T1000 (cell line): ENCODE results near the gene DENND6A.
"Not testable (repeated sequence)": the region's sequence is repeated elsewhere in the genome, so short reads cannot be mapped to it uniquely, and the experiment has no call there.

Experiments
- DNase-seq: peaks from one replicate; lab custom pipeline; 2025; ENCODE audit warnings: mixed read lengths; lab: John Stamatoyannopoulos, UW

The DENND6A gene

DNA sequence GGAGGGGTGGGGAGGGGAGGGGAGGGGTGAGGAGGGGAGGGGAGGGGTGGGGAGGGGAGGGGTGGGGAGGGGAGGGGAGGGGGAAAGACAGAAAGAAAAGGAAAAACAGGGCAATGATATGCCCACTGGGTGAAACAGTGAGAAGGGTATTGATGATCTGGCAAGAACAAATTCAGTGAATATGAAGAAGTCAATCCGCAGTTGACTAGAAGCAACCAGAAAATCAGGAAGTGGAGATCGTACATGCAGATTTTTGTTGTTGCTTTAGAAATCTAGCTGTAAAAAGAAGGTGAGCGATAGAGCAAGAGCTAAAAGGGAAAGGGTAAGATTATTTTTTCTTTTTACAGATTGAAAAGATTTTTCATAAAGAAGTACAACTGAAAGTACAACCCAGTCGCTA lies 48.1 kb downstream of the DENND6A start:
- DNase-seq = no peak

DNA sequence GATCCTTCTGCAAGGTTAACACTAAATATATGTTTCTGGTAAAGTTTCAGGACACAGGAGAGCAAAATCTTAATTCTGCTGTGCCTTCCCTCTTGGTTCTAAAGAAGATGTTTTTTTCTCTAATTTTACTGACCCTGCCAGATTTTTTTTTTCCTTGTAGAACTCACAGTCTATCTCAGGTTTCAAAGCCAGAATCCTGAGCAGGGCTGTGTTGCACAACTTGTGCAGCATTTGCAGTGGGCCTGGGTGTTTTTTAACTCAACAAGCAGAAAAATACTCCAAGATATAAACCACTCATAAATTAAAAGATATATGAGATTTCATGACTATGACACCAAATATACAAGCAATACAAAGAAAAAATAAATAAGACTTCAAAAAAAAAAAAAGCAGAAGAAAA lies 55.5 kb downstream of the DENND6A start:
- no peak for DNase-seq

DNA sequence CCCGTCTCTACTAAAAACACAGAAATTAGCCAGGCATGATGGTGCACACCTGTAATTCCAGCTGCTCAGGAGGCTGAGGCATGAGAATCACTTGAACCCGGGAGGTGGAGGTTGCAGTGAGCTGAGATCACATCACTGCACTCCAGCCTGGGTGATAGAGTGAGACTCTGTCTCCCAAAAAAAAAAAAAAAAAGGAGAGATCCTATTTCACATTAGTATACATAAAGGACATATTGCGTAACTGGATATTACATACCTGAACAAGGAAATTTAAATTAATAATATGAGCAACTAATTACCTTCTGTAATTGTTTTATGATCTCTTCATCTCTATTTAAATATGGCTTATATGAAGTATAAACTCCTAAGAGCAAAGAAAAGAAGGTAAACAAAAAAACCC lies 58.6 kb downstream of the DENND6A start:
- not testable (repeated sequence) for DNase-seq

DNA sequence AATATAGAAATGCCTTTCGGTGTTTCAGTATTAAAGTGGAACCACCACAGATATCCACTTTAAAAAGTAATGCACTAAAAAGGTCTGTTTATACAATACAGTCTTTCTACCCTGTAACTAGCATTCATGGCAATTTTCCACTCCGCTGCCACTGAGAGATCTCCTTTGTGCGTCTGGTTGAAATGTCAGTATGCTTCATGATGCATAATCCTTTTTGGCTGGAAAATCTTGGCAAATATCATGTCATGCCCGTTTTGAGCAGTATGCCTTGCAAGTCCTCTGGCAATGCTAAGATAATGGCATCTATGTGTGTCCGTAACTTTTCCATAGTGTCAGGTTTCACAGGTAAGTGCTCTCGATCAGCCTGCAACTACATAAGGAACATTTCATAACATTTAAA lies 64.9 kb downstream of the DENND6A start:
- DNase-seq = no peak

DNA sequence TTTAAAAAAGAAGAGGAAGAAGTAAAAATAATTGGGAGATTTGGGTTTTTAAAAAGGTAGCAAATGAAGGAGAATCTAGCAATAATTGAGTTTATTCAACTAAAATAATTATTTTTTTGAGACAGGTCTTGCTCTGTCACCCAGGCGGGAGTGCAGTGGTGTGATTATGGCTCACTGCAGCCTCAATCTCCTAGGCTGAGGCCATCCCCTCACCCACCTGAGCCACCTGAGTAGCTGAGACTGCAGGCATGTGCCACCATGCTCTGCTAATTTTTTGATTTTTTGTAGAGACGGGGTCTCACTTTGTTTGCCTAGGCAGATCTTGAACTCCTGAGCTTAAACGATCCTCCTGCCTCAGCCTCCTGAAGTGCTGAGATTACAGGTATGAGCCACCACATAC lies 68.1 kb downstream of the DENND6A start:
- DNase-seq = no peak

DNA sequence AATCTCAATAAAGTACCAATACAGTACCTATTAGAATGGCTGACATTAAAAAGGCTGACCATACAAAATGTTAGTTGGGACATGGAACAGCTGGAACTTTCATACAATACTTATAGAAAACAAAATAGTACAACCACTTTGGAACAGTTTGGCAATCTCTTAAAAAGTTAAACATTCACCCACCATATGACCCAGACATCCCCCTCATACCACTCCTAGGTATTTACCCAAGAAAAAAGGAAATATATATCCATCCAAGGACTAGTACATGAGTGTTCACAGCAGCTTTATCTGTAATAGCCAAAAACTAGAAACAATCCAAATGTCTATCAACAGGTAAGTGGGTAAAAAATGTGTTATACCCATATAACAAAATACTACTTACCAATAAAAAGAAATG lies 70.5 kb downstream of the DENND6A start:
- DNase-seq = no peak

DNA sequence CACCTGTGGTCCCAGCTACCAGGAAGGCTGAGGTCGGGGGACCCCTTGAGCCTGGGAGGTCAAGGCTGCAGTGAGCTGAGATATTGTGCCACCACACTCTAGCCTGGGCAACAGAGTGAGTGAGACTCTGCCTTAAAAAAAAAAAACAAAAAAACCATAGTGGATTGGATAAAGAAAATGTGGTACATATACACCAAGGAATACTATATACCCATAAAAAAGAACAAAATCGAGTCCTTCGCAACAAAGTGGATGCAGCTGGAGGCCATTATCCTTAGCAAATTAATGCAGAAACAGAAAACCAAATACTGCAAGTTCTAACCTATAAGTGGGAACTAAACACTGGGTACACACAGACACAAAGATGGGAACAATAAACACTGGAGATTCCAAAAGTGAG lies 75.1 kb downstream of the DENND6A start:
- no peak for DNase-seq

DNA sequence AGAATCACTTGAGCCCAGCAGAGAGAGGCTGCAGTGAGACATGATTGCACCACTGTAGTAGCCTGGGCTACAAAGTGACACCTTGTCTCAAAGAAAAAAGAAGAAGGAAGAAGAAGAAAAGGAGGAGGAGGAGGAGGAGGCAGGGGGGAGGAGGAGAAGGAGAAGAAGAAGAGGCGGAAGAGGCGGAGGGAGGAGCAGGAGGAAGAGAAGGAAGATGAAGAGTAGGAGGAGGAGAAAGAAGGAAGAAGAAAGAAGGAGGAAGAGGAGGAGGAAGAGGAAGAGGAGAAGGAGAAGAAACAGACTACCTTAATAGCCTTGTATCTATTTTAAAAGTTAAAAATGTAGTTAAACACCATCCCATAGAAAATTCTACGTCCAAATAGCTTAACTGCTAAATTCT lies 76.6 kb downstream of the DENND6A start:
- DNase-seq = no peak

DNA sequence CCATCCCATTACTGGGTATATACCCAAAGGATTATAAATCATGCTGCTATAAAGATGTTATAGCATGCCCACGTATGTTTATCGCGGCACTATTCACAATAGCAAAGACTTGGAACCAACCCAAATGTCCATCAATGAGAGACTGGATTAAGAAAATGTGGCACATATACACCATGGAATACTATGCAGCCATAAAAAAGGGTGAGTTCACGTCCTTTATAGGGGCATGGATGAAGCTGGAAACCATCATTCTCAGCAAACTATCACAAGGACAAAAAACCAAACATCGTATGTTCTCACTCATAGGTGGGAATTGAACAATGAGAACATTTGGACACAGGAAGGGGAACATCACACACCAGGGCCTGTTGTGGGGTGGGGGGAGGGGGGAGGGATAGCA lies 81.0 kb downstream of the DENND6A start:
- not testable (repeated sequence) for DNase-seq

DNA sequence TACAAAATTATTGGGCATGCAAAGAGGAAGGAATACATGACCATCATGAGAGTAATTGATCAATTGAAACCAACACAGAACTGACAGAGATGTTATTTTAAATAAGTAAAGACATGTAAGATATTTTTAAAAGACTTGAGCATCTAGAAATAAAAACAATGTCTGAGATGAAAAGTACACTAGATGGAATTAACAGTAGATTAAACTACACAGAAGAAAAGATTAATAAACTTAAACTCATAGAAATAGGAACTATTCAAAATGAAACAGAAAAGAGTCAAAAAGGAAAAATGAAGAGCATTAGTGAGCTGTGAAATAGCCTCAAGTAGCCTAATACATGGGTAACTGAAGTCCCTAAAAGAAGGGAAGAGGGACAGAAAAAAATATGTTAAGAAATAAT lies 87.2 kb downstream of the DENND6A start:
- no peak for DNase-seq

DNA sequence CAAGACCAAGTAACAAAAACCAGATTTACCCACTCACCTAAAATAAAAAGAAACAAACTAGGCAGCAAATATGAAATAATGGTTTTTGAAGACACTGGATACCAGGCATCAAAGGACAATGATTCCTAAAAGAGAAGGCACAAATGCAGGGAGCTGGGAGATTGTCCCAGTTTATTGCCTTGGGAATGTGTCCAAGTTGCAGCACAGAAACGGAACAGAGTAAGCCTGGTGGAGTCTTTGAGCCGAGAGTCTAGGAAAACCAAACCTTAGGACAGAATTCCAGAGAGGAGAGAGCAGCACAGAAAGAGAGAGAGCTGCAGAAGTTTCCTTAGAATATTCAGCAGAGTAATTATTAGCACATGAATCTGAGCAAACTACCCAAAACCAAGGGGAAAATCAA lies 87.9 kb downstream of the DENND6A start:
- DNase-seq = no peak

DNA sequence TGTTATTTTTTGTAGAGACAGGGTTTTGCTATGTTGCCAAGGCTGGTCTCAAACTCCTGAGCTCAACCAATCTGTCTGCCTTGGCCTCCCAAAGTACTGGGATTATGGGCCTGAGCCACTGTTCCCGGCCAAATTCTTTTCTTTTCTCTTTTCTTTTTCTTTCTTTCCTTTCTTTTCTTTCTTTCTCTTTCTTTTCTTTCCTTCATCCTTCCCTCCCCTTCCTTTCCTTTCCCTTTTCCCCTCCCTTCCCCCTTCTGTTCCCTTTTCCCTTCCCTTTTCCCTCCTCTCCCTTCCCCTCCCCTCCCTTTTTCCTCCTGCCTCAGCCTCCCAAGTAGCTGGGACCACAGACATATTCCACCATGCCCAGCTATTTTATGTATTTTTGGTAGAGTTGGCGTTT lies 92.7 kb downstream of the DENND6A start:
- DNase-seq = no peak

DNA sequence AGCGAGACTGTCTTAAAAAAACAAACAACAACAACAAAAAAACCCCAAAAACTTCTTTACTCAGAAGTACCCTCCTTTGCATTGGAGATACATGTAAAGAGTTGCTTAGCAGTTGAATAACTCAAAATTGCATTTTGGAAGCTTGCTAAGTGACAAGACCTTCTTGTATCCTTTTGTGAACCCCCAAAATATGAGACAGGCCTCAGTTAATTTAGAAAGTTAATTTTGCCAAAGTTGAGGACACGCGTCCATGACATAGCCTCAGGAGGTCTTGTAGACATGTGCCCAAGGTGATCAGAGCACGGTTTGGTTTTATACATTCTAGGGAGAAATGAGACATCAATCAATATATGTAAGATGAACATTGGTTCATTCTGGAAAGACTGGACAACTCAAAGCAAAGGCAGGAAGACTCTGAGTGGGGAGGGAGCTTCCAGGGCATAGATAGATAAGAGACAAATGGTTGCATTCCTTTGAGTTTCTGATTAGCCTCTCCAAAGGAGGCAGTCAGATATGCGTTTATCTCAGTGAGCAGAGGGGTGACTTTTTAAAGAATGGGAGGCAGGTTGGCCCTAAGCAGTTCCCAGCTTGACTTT lies 94.0 kb downstream of the DENND6A start:
- DNase-seq = no peak

DNA sequence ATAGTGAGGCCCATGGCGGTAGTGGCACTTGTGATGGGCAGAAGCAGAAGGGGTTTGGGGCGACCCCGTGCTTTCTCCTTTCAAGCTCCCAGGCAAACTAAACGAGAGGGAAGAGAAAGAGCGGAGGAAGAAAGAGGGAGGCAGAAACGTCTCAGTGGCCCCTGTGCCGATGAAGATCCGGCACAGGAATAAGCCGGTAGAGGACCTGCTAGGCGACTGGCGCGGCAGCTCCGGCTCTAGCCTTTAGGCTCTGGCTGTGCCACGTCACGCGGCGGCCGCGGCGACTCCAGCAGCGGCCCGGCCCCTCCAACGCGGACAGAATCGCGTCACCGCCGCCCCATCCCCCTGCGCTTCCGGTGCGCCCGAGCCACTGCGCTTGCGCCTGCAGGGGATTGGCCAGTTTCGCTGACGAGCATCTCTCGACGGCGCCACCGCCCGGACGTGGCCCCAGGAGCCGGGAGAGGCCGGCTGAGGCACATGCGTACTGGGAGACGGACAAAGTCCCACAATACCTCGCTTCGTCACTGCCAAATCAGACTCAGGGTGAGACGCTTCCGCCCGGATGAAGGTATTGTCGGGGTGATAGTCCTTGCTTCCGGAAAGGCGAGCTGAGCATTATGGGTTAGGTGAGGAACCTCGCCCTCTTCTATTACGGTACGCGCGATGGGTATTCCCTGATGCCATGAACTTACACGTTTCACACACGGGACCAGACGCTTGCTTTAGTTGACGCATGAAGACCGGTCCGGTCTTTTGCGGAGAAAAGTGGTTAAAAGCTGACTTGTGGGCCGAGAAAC lies 95.6 kb downstream of the DENND6A start, which contains the start of gene ARF4:
TSS of gene ARF4 (minus strand) at position 218 of the 797 bp plus-strand sequence. CDS start at position 14, 204 bp downstream.
- DNase-seq = peak; percentile 99

DNA sequence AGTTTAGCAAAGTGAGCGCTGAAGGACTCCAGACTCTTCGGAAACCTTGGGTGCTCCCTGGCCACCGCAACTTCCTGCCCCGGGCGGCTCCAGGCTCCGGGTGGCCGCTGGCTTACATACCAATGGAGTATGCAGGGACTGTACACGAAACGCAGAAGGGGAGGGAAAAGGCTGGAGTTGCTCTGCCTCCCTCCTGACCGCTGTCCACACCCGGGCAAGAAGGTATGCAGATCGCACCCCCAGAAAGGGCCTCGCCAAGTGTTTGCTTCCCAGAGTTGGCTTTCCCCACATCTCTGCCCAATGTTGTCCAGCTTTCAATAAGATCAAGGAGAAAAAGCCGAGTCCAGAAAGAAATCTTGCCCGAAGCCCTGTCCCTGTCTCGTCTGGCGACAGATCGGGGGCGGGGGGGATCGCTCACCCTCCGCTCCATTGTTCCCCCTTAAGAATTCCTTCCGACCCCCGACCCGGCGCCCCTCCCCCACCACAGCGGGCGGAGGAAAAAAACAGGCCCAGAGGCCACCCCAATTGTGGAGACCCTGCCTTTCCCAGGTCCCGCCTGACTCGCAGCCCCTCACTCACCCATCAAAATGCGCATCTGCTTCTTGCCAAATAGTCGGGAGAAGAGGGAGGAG lies 96.3 kb downstream of the DENND6A start:
- peak; percentile 70 for DNase-seq

DNA sequence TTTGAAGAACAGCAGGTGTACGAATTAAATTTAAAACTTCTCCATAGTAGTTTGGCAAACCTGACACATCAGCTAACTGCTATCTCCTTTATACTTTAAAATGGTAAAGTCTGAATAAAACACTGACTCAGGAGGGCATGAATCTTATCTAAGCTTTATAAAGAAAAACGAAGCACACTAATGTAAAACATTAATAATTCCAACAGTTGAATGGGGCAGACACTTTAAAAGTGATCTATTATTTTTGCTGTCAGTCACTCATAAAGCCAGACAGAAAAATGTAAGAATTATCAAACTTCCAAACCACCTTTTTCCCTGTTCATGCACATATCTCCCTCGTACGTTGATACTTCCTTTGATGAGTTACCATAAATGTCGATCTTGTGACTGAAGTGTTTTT lies 98.3 kb downstream of the DENND6A start:
- DNase-seq = no peak

DNA sequence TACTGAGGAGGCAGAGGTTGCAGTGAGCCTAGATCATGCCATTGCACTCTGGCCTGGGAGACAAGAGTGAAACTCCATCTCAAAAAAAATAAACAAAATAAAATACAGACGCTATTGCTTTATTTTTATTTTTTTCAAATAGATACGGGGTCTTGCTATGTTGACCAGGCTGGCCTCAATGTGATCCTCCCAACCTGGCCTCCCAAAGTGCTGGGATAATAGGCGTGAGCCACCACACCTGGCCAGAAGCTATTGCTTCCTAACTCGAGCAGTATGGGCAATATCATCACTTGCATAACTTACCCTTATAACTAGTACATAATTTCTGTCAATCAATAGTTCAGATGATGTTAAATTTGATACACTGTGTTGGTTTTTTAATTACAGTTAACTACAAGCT lies 98.7 kb downstream of the DENND6A start:
- DNase-seq = no peak

DNA sequence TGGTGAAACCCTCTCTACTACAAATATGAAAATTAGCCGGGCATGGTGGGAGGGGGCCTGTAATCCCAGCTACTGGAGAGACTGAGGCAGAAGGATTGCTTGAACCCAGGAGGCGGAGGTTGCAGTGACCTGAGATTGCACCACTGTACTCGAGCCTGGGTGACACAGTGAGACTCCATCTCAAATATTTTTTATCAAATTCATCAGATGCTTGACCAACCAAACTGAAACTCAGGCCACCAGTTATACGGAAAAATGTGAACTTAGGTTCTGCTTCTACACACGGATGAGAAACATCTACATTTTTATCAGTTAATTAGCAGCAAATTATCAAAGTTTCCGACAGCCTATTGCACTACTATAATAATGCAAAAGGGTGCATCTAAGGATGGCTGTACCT lies 100.6 kb downstream of the DENND6A start:
- no peak for DNase-seq

DNA sequence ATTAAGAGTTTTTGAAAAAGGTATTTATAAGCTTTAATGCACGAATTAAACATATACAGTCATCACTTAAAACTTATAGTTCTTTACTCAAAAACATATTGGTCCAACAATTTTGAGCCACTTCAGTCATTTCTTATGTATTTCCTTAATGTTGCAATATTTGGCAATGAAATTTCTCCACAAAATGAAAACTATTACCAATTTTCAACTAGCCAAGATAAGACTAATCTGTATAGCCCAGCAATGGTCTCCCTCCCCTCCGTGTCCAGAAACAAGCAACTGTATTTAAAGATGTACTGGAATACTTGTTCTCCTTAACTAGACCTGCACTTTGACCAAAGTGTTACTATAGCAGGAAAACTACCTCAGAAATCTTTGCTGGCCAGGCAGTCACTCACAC lies 105.0 kb downstream of the DENND6A start:
- DNase-seq = no peak

DNA sequence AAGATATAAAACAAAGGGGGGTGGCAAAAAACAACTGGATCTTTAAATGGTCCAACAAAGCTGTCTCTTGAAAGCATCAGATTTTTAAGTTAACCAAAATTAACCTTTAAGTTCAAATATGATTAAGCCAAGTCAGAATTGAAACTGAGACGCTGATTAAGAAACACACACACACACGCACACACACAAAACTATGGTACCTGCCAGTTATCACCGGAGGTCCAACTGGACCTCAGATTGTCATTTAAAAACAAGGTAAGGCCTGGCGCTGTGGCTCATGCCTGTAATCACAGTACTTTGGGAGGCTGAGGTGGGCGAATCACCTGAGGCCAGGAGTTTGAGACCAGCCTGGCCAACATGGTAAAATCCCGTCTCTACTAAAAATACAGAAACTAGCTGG lies 106.1 kb downstream of the DENND6A start:
- DNase-seq = no peak

DNA sequence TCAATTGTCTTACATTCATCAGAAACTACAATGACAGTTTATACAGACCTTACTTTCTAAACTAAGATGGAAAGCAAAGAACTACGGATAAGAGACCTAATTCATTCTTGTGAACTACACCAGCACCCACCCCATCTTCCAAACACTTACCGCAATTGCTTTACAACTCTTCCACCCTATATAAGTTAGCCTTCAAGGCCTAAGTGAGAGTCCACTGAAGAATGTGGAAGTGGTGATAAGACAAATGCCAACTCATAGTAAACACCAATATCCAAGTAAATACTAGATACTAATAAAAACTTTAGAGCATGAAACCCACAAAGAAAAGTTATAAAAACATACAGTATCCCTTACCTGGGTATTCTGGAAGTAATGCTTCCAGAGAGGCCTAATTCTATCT lies 109.3 kb downstream of the DENND6A start:
- no peak for DNase-seq

DNA sequence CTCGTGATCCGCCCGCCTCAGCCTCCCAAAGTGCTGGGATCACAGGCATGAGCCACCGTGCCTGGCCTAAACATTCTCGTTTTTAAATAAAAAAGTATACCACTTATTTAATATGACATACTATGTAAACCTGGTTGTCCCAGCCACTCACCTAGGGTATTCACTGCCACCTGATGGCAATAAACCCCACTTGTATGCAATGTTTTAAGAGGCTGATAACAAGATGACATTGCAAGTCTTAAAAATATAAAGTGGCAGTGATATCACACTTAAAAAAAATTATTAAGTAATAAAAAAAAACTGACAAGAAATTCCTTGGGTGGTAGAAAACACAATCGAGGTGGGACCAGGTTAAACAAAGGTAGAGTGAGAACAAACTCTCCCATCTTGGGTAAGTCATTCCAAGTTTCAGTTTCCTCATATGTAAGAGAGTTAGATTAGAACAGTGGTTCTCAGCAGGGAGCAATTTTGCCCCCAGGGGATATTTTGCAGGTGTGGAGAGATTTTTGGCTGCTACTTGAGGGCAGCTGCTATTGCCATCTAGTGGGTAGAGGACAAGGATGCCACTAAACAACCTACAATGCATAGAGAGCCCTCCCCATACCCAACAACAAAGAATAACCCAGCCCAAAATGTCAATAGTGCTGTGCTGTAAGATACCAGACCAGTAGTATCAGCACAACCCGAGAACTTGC lies 110.3 kb downstream of the DENND6A start:
- no peak for DNase-seq

DNA sequence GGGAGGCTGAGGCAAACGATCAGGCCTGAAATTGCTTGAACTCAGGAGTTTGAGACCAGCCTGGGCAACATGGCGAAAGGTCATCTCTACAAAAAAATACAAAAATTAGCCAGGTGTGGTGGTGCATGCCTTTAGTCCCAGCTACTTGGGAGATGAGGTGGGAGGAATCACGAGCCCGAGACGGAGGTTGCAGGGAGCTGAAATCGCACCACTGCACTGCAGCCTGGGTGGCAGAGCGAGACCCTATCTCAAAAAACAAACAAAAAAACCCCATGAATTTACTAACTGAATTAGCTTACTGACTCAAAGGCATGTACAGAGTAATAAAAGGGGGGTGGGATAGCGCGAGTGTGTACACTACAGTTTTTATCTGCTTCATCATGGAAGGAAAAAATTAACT lies 115.1 kb downstream of the DENND6A start:
- DNase-seq = no peak
